A549 (cell line): ENCODE results near the gene ZDHHC17. TPM values are rescaled to one million over a fixed set of nuclear protein-coding genes. Genes with fewer than 3 reads are reported as not detected.

ENCODE experiments used
- ATAC-seq, 2 experiments: fragments of 200-7000 bp in 1 of 2; fragments of >200 bp in 1 of 2; cut with Nextera tagmentation in 1 of 2; cut with Tn5 transposase in 1 of 2; 3 replicates each; pipeline versions ENCODE4 v1.8.0 to v1.9.1; 2018 to 2020; ENCODE audit warnings: mild to moderate bottlenecking in 1 of 2, moderate library complexity in 1 of 2
- CTCF ChIA-PET: fragments of 300-600 bp; sonication (Branson Sonifier 250); formaldehyde crosslinking; extraction: SDS; loops from one replicate; lab custom pipeline; 2021; ENCODE audit warnings: antibody characterized with exemption, inconsistent platforms; lab: Yijun Ruan, JAX
- POLR2A ChIA-PET: fragments of 350-600 bp; formaldehyde crosslinking; extraction: SDS; loops from one replicate; lab custom pipeline; 2021; ENCODE audit warnings: antibody characterized with exemption, inconsistent platforms; lab: Yijun Ruan, JAX
- DNase-seq, 2 experiments: peaks; one replicate each; pipeline versions ENCODE4 v3.0.0 to v3.0.0-alpha.2; 2011 to 2016; ENCODE audit warnings: low read depth in 1 of 2, low spot score in 1 of 2
- FAIRE-seq: peaks from 2 replicates; lab custom pipeline; 2011; peaks lifted over from hg19 to GRCh38; lab: Jason Lieb, UNC
- H3K27ac ChIP-seq, 2 experiments: fragments of >200 bp; sonication (Bioruptor Twin); formaldehyde crosslinking; 3 replicates each; pipeline ENCODE4 v1.5.1; 2016 to 2017
- H3K4me1 ChIP-seq: fragments of >200 bp; sonication (Bioruptor Twin); formaldehyde crosslinking; 3 replicates; pipeline ENCODE4 v1.6.1; 2016
- H3K4me2 ChIP-seq: fragments of >200 bp; sonication (Bioruptor Twin); formaldehyde crosslinking; 3 replicates; pipeline ENCODE4 v1.6.1; 2016
- H3K4me3 ChIP-seq: fragments of >200 bp; sonication (Bioruptor Twin); formaldehyde crosslinking; 3 replicates; pipeline ENCODE4 v1.5.1; 2016
- H3K9me3 ChIP-seq: fragments of >200 bp; sonication (Bioruptor Twin); formaldehyde crosslinking; 3 replicates; pipeline ENCODE4 v1.6.1; 2016
- CBX2 ChIP-seq: fragments of 200-600 bp; sonication (generic); IDR thresholded peaks from 2 replicates; pipeline ENCODE4 v1.6.1; 2016; ENCODE audit warnings: low read depth, mild to moderate bottlenecking, borderline replicate concordance
- CBX8 ChIP-seq: fragments of 200-600 bp; sonication (generic); IDR thresholded peaks from 2 replicates; pipeline ENCODE4 v1.6.1; 2016
- CEBPB ChIP-seq, 2 experiments: fragments of >200 bp in 1 of 2; sonication (Bioruptor Twin) in 1 of 2; formaldehyde crosslinking in 1 of 2; IDR thresholded peaks; 2 replicates each; pipeline ENCODE4 v1.6.1; 2012 to 2016
- EHMT2 ChIP-seq: fragments of 200-600 bp; sonication (generic); IDR thresholded peaks from 2 replicates; pipeline ENCODE4 v1.6.1; 2016; ENCODE audit warnings: antibody characterized with exemption, low read depth, mild to moderate bottlenecking, moderate library complexity
- ELK1 ChIP-seq: fragments of 150-350 bp; IDR thresholded peaks from 2 replicates; pipeline ENCODE4 v1.6.1; 2014; ENCODE audit warnings: low read depth, mild to moderate bottlenecking, low read length
- FOSL2 ChIP-seq, 2 experiments: fragments of 450-650 bp in 1 of 2; fragments of >200 bp in 1 of 2; sonication (Bioruptor Twin) in 1 of 2; formaldehyde crosslinking; IDR thresholded peaks; 2 replicates each; pipeline versions ENCODE4 v1.5.0 to v1.6.1; 2016 to 2020; ENCODE audit warnings: mild to moderate bottlenecking in 1 of 2, moderate library complexity in 1 of 2
- FOXS1 ChIP-seq: fragments of 250-450 bp; sonication (Bioruptor Pico); IDR thresholded peaks from 2 replicates; pipeline ENCODE4 v1.5.0; 2020; ENCODE audit warnings: mild to moderate bottlenecking, moderate library complexity
- HEYL ChIP-seq: fragments of 250-450 bp; sonication (Bioruptor Pico); IDR thresholded peaks from 2 replicates; pipeline ENCODE4 v1.8.0; 2021; ENCODE audit warnings: mild to moderate bottlenecking, moderate library complexity
- HOXB5 ChIP-seq: fragments of 250-450 bp; sonication (Bioruptor Pico); IDR thresholded peaks from 2 replicates; pipeline ENCODE4 v1.5.0; 2020; ENCODE audit warnings: mild to moderate bottlenecking, moderate library complexity
- JUN ChIP-seq, 2 experiments: fragments of >200 bp; sonication (Bioruptor Twin); formaldehyde crosslinking; IDR thresholded peaks; 2 replicates in 1 of 2; 3 replicates in 1 of 2; pipeline ENCODE4 v1.6.1; 2016 to 2017
- JUNB ChIP-seq: fragments of >200 bp; sonication (Bioruptor Twin); formaldehyde crosslinking; IDR thresholded peaks from 2 replicates; pipeline ENCODE4 v1.6.1; 2016
- KDM1A ChIP-seq: fragments of 200-600 bp; sonication (generic); IDR thresholded peaks from 2 replicates; pipeline ENCODE4 v1.6.1; 2016; ENCODE audit warnings: low read depth, mild to moderate bottlenecking
- KDM5A ChIP-seq: fragments of 200-600 bp; sonication (generic); IDR thresholded peaks from 2 replicates; pipeline ENCODE4 v1.6.1; 2016; ENCODE audit warnings: antibody characterized with exemption, mild to moderate bottlenecking
- MAFK ChIP-seq: fragments of 450-650 bp; IDR thresholded peaks from 2 replicates; pipeline ENCODE4 v1.6.1; 2014; ENCODE audit not compliant: partially characterized antibody
- MAZ ChIP-seq: fragments of 150-350 bp; IDR thresholded peaks from 2 replicates; pipeline ENCODE4 v1.6.1; 2014; ENCODE audit warnings: antibody characterized with exemption, low read depth, low read length, borderline replicate concordance
- NFE2L2 ChIP-seq: fragments of 150-350 bp; conservative IDR thresholded peaks from 2 replicates; pipeline ENCODE4 v1.6.1; 2014; ENCODE audit warnings: low read length
- NPAS2 ChIP-seq: fragments of 250-450 bp; sonication (Bioruptor Pico); IDR thresholded peaks from 2 replicates; pipeline ENCODE4 v1.8.0; 2022; ENCODE audit warnings: mild to moderate bottlenecking, moderate library complexity, borderline replicate concordance
- NR3C1 ChIP-seq: fragments of >200 bp; sonication (Bioruptor Twin); formaldehyde crosslinking; IDR thresholded peaks from 3 replicates; pipeline ENCODE4 v1.6.1; 2017
- PHF8 ChIP-seq: fragments of 200-600 bp; sonication (generic); IDR thresholded peaks from 2 replicates; pipeline ENCODE4 v1.6.1; 2016; ENCODE audit warnings: low read depth, mild to moderate bottlenecking, antibody characterized with exemption, moderate library complexity, borderline replicate concordance
- POLR2A ChIP-seq: IDR thresholded peaks from 2 replicates; pipeline ENCODE4 v1.6.1; 2012; ENCODE audit warnings: mild to moderate bottlenecking, low read length
- RARB ChIP-seq: fragments of 250-450 bp; sonication (Bioruptor Pico); IDR thresholded peaks from 2 replicates; pipeline ENCODE4 v1.8.0; 2021; ENCODE audit warnings: mild to moderate bottlenecking, moderate library complexity
- RCOR1 ChIP-seq: fragments of 150-350 bp; IDR thresholded peaks from 2 replicates; pipeline ENCODE4 v1.6.1; 2014; ENCODE audit warnings: antibody characterized with exemption, low read length, low read depth
- SREBF2 ChIP-seq: fragments of 450-650 bp; IDR thresholded peaks from 2 replicates; pipeline ENCODE4 v1.6.1; 2014; ENCODE audit warnings: mild to moderate bottlenecking, moderate library complexity
- TFCP2L1 ChIP-seq: fragments of 250-450 bp; sonication (Bioruptor Pico); IDR thresholded peaks from 2 replicates; pipeline ENCODE4 v1.5.0; 2021; ENCODE audit warnings: mild to moderate bottlenecking
- USF2 ChIP-seq: fragments of 450-650 bp; IDR thresholded peaks from 2 replicates; pipeline ENCODE4 v1.6.1; 2014; ENCODE audit warnings: antibody characterized with exemption
- ZC3H11A ChIP-seq: fragments of 450-650 bp; IDR thresholded peaks from 2 replicates; pipeline ENCODE4 v1.6.1; 2014; ENCODE audit warnings: antibody characterized with exemption, mild to moderate bottlenecking
- ZNF302 ChIP-seq: fragments of 250-450 bp; sonication (Bioruptor Pico); IDR thresholded peaks from 2 replicates; pipeline ENCODE4 v1.9.0; 2021; ENCODE audit warnings: inconsistent platforms, mild to moderate bottlenecking, moderate library complexity
- WGBS: methylation state at CpG from one replicate; pipeline ENCODE4 v1.1.6; 2017; ENCODE audit errors: missing lambda C conversion rate; 5-methylcytosine and 5-hydroxymethylcytosine counted together
- polyA plus RNA-seq, 4 experiments: library from polyadenylated mRNA; depleted of rRNA in 3 of 4; stranded (reverse); fragments of >200 nt; fragmentation: RNase III in 1 of 4; extraction: RNeasy Plus Mini Kit Qiagen cat#74134 plus additional on column Dnase treatment in 1 of 4; gene quantifications; 2 replicates in 3 of 4; 3 replicates in 1 of 4; pipeline ENCODE4 v1.2.3, GENCODE V29; 2011 to 2017
- TF ChIP-seq, protein P1 (sequence below): fragments of 250-450 bp; sonication (Bioruptor Pico); IDR thresholded peaks from 2 replicates; pipeline ENCODE4 v1.5.0; 2020; ENCODE audit warnings: low read depth, mild to moderate bottlenecking, moderate library complexity

The ZDHHC17 gene
- polyA plus RNA-seq, 2 of the 4 experiments (the other 2 are of a cell fraction) = 28.1 to 54.8 TPM

DNA sequence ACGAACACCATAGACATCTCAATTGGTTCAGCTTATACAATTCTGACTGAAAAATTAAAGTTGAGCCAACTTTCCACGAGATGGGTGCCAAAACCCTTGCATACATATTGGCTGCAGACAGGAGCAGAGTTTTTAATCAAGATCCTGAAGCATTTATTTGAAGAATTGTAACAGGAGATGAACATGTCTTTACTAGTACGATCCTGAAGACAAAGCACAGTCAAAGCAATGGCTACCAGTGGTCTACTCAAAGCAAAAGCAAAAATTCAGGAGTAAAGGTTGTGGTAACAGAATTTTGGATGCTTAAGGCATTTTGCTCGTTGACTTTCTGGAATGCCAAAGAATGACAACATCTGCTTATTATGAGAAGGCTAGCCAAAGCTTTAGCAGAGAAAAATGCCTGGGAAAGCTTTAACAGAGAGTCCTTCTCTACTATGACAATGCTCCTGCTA, 20.7 kb downstream of the ZDHHC17 start:
- H3K4me3 ChIP-seq = no peak overlapping the region
- H3K4me1 ChIP-seq = no peaks in the 10 kb centered on the region
- ChIA-PET CTCF (interaction anchor here (1.0 kb wide), 1 partner anchor 162 kb away, joined by 3 read pairs; no protein-coding TSS in a partner anchor), POLR2A (no interaction called here)
- no peak overlapping the region for H3K27ac ChIP-seq
- DNase-seq (no peak), FAIRE-seq (no peak), ATAC-seq (no peak)
- 72% methylated on average over 4 of the region's 4 CpGs for WGBS
- no peak overlapping the region for H3K4me2 ChIP-seq
- TF ChIP-seq, protein P1, sequence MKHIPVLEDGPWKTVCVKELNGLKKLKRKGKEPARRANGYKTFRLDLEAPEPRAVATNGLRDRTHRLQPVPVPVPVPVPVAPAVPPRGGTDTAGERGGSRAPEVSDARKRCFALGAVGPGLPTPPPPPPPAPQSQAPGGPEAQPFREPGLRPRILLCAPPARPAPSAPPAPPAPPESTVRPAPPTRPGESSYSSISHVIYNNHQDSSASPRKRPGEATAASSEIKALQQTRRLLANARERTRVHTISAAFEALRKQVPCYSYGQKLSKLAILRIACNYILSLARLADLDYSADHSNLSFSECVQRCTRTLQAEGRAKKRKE (CRISPR knock-in tag) = no peak
- TF ChIP-seq USF2 (no peak), NFE2L2 (no peak), CBX8 (no peak), HOXB5 (CRISPR knock-in tag) (no peak), ELK1 (no peak), NPAS2 (CRISPR knock-in tag) (no peak), POLR2A (no peak), NR3C1 (no peak), PHF8 (no peak), KDM5A (no peak), CEBPB (IDR thresholded peaks at IDR 0.05) (no peak), TFCP2L1 (no peak), RCOR1 (no peak), CBX2 (no peak), RARB (CRISPR knock-in tag) (no peak), FOSL2 (IDR thresholded peaks at IDR 0.05) (no peak), FOSL2 (CRISPR knock-in tag; IDR thresholded peaks at IDR 0.05) (no peak), FOXS1 (no peak), EHMT2 (no peak), JUN (IDR thresholded peaks at IDR 0.05) (no peak)
- no peaks in the 10 kb centered on the region for H3K9me3 ChIP-seq

GRCh38 chr12:76785407-76785806, 21.5 kb downstream of the ZDHHC17 start:
- POLR2A ChIA-PET = no interaction called here
- DNase-seq = no peak
- CTCF ChIA-PET = no interaction called here
- WGBS = 95% methylated on average over 1 of the region's 1 CpG
- no peak for FAIRE-seq
- Histone ChIP-seq H3K4me3 (no peak overlapping the region), H3K4me1 (no peaks in the 10 kb centered on the region), H3K27ac (no peak overlapping the region), H3K4me2 (no peak overlapping the region), H3K9me3 (no peaks in the 10 kb centered on the region)
- ATAC-seq = no peak
- TF ChIP-seq HOXB5 (CRISPR knock-in tag) (no peak), MAZ (no peak), KDM5A (no peak), ZC3H11A (no peak), SREBF2 (no peak), JUN (IDR thresholded peaks at IDR 0.05) (no peak), ZNF302 (CRISPR knock-in tag) (no peak), HEYL (no peak), POLR2A (no peak), JUNB (no peak), MAFK (no peak), KDM1A (no peak), FOXS1 (no peak)
